SU-DHL-6 (cell line): Measurements from ENCODE around the gene CHD2.

Experiments used
- EZH2phosphoT487 ChIP-seq: fragments of 200-600 bp; sonication (generic), shearing (Covaris generic); conservative IDR thresholded peaks from 2 replicates; pipeline ENCODE4 v1.6.1; 2018; ENCODE audit warnings: mild to moderate bottlenecking, antibody characterized with exemption, low read length, moderate library complexity, mixed read lengths
- TF ChIP-seq, protein P1 (sequence below): fragments of 200-600 bp; sonication (generic); IDR thresholded peaks from one replicate; pipeline ENCODE4 v1.5.1; 2017; ENCODE audit warnings: antibody characterized with exemption, mild to moderate bottlenecking, low read length, moderate library complexity; ENCODE audit not compliant: insufficient read depth, poor library complexity, severe bottlenecking

DNA sequence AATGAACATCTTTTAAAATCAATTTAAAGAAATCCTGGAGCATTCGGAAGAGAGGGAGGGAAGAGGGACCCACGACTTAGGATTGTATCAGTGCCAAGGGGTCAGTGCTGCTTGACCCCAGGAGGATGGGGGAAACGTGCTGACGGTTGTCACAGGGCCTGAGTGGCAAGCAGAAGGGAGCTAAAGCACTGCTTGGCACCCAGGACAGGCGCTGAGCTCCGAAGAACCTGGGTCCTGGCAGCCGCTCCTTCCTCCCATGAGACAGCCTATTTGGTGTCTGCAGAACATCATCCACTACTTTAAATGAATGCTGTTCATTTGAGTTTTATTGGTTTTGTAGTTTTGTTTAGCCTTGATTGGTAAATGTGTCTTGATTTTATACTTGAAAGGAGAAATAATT, 134.4 kb downstream of the CHD2 start:
- TF ChIP-seq, protein P1, sequence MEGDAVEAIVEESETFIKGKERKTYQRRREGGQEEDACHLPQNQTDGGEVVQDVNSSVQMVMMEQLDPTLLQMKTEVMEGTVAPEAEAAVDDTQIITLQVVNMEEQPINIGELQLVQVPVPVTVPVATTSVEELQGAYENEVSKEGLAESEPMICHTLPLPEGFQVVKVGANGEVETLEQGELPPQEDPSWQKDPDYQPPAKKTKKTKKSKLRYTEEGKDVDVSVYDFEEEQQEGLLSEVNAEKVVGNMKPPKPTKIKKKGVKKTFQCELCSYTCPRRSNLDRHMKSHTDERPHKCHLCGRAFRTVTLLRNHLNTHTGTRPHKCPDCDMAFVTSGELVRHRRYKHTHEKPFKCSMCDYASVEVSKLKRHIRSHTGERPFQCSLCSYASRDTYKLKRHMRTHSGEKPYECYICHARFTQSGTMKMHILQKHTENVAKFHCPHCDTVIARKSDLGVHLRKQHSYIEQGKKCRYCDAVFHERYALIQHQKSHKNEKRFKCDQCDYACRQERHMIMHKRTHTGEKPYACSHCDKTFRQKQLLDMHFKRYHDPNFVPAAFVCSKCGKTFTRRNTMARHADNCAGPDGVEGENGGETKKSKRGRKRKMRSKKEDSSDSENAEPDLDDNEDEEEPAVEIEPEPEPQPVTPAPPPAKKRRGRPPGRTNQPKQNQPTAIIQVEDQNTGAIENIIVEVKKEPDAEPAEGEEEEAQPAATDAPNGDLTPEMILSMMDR = no peak
- TF ChIP-seq EZH2phosphoT487 = no peak
